OCI-LY1 (cell line): ENCODE data around the gene LRP5.

ENCODE experiments used
- CTCF ChIP-seq: fragments of 200-600 bp; sonication (generic), shearing (Covaris generic); IDR thresholded peaks from 2 replicates; pipeline ENCODE4 v1.5.1; 2017; ENCODE audit warnings: mild to moderate bottlenecking, antibody characterized with exemption, low read length, moderate library complexity, mixed read lengths
- EZH2 ChIP-seq: fragments of 200-600 bp; sonication (generic), shearing (Covaris generic); IDR thresholded peaks from 2 replicates; pipeline ENCODE4 v1.8.0; 2017; ENCODE audit warnings: borderline replicate concordance, mixed run types, mild to moderate bottlenecking, antibody characterized with exemption, low read length, moderate library complexity, mixed read lengths

GRCh38 chr11:68324241-68324640 is 11.8 kb downstream of the LRP5 start:
- TF ChIP-seq CTCF: no peak
- no peak for TF ChIP-seq EZH2
